MM.1S (cell line): ENCODE data around the gene PPM1B.
"Not testable (repeated sequence)": the region's sequence is repeated elsewhere in the genome, so short reads cannot be mapped to it uniquely, and the experiment has no call there.

Experiments used
- DNase-seq: peaks from one replicate; pipeline ENCODE4 v3.0.0-alpha.2; 2015
- H2AFZ ChIP-seq: fragments of 300-600 bp; sonication (generic); 2 replicates; pipeline ENCODE4 v1.6.0; 2016; ENCODE audit warnings: antibody characterized with exemption, low read length
- H3F3A ChIP-seq: fragments of 300-600 bp; sonication (generic); 2 replicates; pipeline ENCODE4 v1.6.1; 2016; ENCODE audit warnings: mild to moderate bottlenecking, antibody characterized with exemption, low read length, moderate library complexity, mixed read lengths; ENCODE audit not compliant: insufficient read depth
- H3K27ac ChIP-seq: fragments of 300-600 bp; sonication (generic); 2 replicates; pipeline ENCODE4 v1.5.1; 2016; ENCODE audit warnings: mild to moderate bottlenecking, low read length
- H3K27me3 ChIP-seq: fragments of 300-600 bp; sonication (generic); replicated peaks from 2 replicates; pipeline ENCODE4 v1.6.0; 2016; ENCODE audit warnings: low read length; ENCODE audit not compliant: insufficient read depth
- H3K36me3 ChIP-seq: fragments of 300-600 bp; sonication (generic); replicated peaks from 2 replicates; pipeline ENCODE4 v1.6.1; 2016; ENCODE audit warnings: mild to moderate bottlenecking, low read length, mixed read lengths; ENCODE audit not compliant: insufficient read depth
- H3K4me1 ChIP-seq: fragments of 300-600 bp; sonication (generic); 2 replicates; pipeline ENCODE4 v1.6.1; 2016; ENCODE audit warnings: low read length, mixed read lengths
- H3K4me2 ChIP-seq: fragments of 300-600 bp; sonication (generic); 2 replicates; pipeline ENCODE4 v1.6.0; 2016; ENCODE audit warnings: low read depth, low read length
- H3K4me3 ChIP-seq: fragments of 300-600 bp; sonication (generic); 2 replicates; pipeline ENCODE4 v1.5.1; 2016; ENCODE audit warnings: low read length, mixed read lengths
- H3K79me2 ChIP-seq: fragments of 300-600 bp; sonication (generic); 2 replicates; pipeline ENCODE4 v1.6.1; 2016; ENCODE audit warnings: mixed run types, low read length, mixed read lengths
- H3K9ac ChIP-seq: fragments of 300-600 bp; sonication (generic); 2 replicates; pipeline ENCODE4 v1.6.1; 2016; ENCODE audit warnings: low read length, mixed read lengths
- H3K9me2 ChIP-seq: fragments of 300-600 bp; sonication (generic); replicated peaks from 2 replicates; pipeline ENCODE4 v1.6.1; 2016; ENCODE audit warnings: mild to moderate bottlenecking, low read length, mixed read lengths; ENCODE audit not compliant: insufficient read depth
- H3K9me3 ChIP-seq: fragments of 300-600 bp; sonication (generic); replicated peaks from 2 replicates; pipeline ENCODE4 v1.6.1; 2016; ENCODE audit warnings: mild to moderate bottlenecking, low read length, mixed read lengths; ENCODE audit not compliant: insufficient read depth
- H4K20me1 ChIP-seq: fragments of 300-600 bp; sonication (generic); 2 replicates; pipeline ENCODE4 v1.6.1; 2016; ENCODE audit warnings: mild to moderate bottlenecking, low read length, moderate library complexity, mixed read lengths; ENCODE audit not compliant: insufficient read depth
- EZH2 ChIP-seq: fragments of 300-600 bp; sonication (generic); optimal IDR thresholded peaks from 2 replicates; pipeline ENCODE3; 2017; ENCODE audit warnings: low read depth, mild to moderate bottlenecking, antibody characterized with exemption, low read length, mixed read lengths
- EZH2phosphoT487 ChIP-seq: fragments of 300-600 bp; sonication (generic); IDR thresholded peaks from 2 replicates; pipeline ENCODE4 v1.6.1; 2018; ENCODE audit warnings: antibody characterized with exemption, low read length
- TF ChIP-seq, protein P1 (sequence below): fragments of 300-600 bp; sonication (generic); IDR thresholded peaks from 2 replicates; pipeline ENCODE4 v1.5.1; 2016; ENCODE audit warnings: antibody characterized with exemption, low read length, mixed read lengths

The PPM1B gene

DNA sequence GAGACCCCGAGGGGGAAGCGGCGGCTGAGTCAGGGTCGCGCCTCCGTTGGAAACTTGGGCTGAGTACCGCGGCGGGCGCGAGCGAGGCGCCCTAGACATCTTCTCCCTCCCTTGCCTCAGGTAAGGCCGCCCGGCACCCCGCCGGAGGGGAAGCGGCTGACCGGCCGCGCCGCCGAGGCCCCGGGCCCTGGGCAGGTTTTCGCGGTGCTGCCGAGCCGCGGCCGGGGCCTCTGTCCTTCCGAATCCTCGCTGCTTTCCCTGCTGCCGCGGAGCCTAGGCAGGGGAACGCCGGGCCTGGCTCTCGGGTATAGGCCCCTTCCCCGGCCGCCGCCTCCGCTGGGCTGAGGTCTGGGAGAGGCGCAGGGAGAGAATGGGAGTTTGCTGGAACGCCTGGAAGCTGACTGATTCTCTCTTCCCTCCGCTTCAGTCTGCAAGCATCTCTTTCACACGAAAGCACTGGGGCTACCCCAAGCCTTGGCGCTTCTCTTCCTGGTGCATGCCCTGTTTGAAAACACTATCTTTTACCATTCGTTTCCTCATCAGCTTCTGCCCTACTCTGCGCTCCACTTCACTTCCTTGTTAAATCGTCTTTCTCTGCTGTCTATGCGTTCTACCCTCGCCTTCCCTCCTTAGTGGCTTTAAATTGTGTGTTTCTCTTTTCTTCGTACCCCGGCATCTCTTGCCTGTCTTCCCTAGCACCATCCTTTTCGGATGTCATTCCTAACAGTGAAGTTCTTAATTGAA, 652 bp downstream of the PPM1B start:
- Histone ChIP-seq H3K4me2 (peak overlapping the region; percentile 91), H3K36me3 (no peaks in the 10 kb centered on the region), H3K4me1 (0 out of 2 replicates have a peak, but pooled peaks cover 5% of the 10 kb centered on the region), H2AFZ (peak overlapping the region; percentile 59), H3K79me2 (peaks cover 56% of the 10 kb centered on the region), H3K27ac (peak overlapping the region; percentile 67; the same call in 1 of the 2 replicates), H4K20me1 (peaks cover 10% of the 10 kb centered on the region; the same call in 1 of the 2 replicates), H3K9me2 (no peaks in the 10 kb centered on the region), H3K27me3 (no peaks in the 10 kb centered on the region), H3K9ac (peak overlapping the region; percentile 84), H3K4me3 (peak overlapping the region; percentile 73), H3F3A (peaks cover 15% of the 10 kb centered on the region; the same call in 1 of the 2 replicates), H3K9me3 (no peaks in the 10 kb centered on the region)
- TF ChIP-seq, protein P1, sequence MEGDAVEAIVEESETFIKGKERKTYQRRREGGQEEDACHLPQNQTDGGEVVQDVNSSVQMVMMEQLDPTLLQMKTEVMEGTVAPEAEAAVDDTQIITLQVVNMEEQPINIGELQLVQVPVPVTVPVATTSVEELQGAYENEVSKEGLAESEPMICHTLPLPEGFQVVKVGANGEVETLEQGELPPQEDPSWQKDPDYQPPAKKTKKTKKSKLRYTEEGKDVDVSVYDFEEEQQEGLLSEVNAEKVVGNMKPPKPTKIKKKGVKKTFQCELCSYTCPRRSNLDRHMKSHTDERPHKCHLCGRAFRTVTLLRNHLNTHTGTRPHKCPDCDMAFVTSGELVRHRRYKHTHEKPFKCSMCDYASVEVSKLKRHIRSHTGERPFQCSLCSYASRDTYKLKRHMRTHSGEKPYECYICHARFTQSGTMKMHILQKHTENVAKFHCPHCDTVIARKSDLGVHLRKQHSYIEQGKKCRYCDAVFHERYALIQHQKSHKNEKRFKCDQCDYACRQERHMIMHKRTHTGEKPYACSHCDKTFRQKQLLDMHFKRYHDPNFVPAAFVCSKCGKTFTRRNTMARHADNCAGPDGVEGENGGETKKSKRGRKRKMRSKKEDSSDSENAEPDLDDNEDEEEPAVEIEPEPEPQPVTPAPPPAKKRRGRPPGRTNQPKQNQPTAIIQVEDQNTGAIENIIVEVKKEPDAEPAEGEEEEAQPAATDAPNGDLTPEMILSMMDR: no peak
- no peak for TF ChIP-seq EZH2phosphoT487
- DNase-seq: peak; percentile 53

DNA sequence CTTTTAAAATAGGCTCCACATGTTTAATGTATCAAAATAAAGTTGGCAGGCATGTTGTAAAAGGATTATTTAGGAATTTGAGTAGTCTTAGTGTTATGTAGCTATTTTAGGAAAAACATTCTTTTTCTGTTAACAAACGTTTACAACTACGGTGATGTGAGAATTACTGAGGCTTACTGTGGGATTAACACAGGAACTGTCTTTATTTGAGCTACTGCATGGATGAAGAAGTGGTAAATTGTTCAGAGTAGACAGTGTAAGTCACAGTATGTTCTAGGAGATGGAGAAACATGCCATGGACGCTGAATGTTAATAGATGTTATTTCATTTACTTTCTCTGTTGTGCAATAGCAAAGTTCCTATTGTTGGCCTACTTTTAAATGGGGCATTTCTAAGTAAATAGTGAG, 1.6 kb downstream of the PPM1B start:
- Histone ChIP-seq H3K4me1 (0 out of 2 replicates have a peak, but pooled peaks cover 5% of the 10 kb centered on the region), H3K27me3 (no peaks in the 10 kb centered on the region), H3K4me3 (peak overlapping the region; percentile 73), H2AFZ (no peak overlapping the region), H3K36me3 (no peaks in the 10 kb centered on the region), H4K20me1 (peaks cover 10% of the 10 kb centered on the region; the same call in 1 of the 2 replicates), H3K9ac (peak overlapping the region; percentile 84; the same call in 1 of the 2 replicates), H3K9me2 (no peaks in the 10 kb centered on the region), H3K79me2 (peaks cover 66% of the 10 kb centered on the region), H3K4me2 (peak overlapping the region; percentile 91), H3F3A (peaks cover 15% of the 10 kb centered on the region; the same call in 1 of the 2 replicates), H3K9me3 (no peaks in the 10 kb centered on the region), H3K27ac (no peak overlapping the region)
- no peak for TF ChIP-seq EZH2
- TF ChIP-seq EZH2phosphoT487: no peak
- TF ChIP-seq, protein P1: no peak
- no peak for DNase-seq

DNA sequence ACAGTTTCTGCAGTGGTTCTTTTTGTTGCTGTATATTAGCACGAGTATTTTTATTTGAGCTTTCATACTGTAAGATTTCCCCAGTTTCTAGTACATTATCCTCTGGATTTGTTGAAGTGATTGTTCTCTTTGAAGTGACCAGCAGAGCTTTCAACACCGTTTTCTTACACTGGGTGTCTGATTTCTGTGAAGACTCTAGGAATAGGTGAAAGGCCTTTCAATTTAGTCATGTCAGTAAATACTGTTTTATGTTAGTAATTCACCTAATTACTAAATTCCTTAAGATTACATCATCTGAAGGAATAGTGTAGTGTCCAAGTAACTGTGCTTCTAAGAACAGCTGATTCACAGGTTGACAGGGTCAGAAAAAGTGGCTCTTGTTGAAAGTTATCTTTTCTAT, 2.3 kb downstream of the PPM1B start:
- H3K79me2 ChIP-seq: peaks cover 73% of the 10 kb centered on the region
- peak overlapping the region; percentile 73 for H3K4me3 ChIP-seq
- no peaks in the 10 kb centered on the region for H3K27me3 ChIP-seq
- no peaks in the 10 kb centered on the region for H3K36me3 ChIP-seq
- no peak for DNase-seq
- no peak overlapping the region for H2AFZ ChIP-seq
- H3K27ac ChIP-seq: no peak overlapping the region
- peaks cover 10% of the 10 kb centered on the region; the same call in 1 of the 2 replicates for H4K20me1 ChIP-seq
- no peaks in the 10 kb centered on the region for H3K9me2 ChIP-seq
- no peaks in the 10 kb centered on the region for H3K9me3 ChIP-seq
- H3K4me2 ChIP-seq: peak overlapping the region; percentile 91
- 0 out of 2 replicates have a peak, but pooled peaks cover 5% of the 10 kb centered on the region for H3K4me1 ChIP-seq
- H3F3A ChIP-seq: peaks cover 15% of the 10 kb centered on the region; the same call in 1 of the 2 replicates
- H3K9ac ChIP-seq: peak overlapping the region; percentile 84; the same call in 1 of the 2 replicates
- TF ChIP-seq EZH2phosphoT487: no peak
- TF ChIP-seq, protein P1: no peak
- TF ChIP-seq EZH2: no peak

DNA sequence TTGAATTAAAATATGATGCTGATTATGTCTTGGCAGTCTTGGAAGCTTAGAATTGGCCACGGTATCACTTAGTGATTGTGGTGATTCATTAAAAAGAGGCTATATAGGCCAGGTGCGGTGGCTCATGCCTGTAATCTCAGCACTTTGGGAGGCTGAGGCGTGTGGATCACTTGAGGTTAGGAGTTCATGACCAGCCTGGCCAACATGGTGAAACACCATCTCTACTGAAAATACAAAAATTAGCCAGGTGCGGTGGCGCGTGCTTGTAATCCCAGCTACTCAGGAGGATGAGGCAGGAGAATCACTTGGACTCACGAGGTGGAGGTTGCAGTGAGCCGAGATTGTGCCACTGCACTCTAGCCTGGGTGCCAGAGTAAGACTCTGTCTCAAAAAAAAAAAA, 2.8 kb downstream of the PPM1B start:
- Histone ChIP-seq H4K20me1 (peaks cover 10% of the 10 kb centered on the region; the same call in 1 of the 2 replicates), H3K4me3 (peak overlapping the region; percentile 73; the same call in 1 of the 2 replicates)
- H3K4me1 ChIP-seq: not testable (repeated sequence)

More for the DNA sequence above, 2.8 kb downstream of the PPM1B start:
- not testable (repeated sequence) for H2AFZ ChIP-seq, H3K9me3 ChIP-seq, H3K27me3 ChIP-seq, H3K9me2 ChIP-seq, DNase-seq, H3K36me3 ChIP-seq, H3K27ac ChIP-seq, H3K9ac ChIP-seq
- Histone ChIP-seq H3K4me2 (peak overlapping the region; percentile 91; the same call in 1 of the 2 replicates), H3F3A (peaks cover 15% of the 10 kb centered on the region; the same call in 1 of the 2 replicates), H3K79me2 (peaks cover 77% of the 10 kb centered on the region)
